Measurements from ENCODE around the gene CACNG8.

DNA sequence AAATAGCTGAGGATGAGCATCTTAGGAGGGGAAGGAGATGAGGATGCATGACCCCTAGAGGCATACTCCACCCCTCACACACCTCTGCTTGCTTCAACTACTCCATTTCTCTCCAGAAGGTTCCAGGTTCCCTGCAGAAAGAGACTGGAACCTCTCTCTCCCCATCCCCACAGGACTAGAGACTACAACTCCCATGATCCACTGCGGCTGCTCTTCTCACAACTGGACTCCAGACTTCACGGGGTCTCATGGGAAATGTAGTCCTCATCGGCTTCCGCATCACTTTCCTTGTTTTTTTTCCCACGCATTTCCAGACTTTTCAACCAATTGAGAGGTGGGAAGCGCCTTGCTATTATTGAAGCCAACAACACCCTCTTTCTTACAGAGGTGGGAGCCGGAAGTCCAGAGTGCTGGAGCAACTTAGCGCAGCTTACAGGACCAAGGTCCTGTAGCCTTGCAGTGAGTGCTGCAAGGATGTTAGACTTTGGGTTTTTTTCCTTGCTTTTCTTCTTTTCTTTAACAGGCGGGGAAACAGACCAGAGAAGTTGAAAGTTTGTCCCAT, 14.8 kb downstream of the CACNG8 start:
- TF ChIP-seq, protein P1, sequence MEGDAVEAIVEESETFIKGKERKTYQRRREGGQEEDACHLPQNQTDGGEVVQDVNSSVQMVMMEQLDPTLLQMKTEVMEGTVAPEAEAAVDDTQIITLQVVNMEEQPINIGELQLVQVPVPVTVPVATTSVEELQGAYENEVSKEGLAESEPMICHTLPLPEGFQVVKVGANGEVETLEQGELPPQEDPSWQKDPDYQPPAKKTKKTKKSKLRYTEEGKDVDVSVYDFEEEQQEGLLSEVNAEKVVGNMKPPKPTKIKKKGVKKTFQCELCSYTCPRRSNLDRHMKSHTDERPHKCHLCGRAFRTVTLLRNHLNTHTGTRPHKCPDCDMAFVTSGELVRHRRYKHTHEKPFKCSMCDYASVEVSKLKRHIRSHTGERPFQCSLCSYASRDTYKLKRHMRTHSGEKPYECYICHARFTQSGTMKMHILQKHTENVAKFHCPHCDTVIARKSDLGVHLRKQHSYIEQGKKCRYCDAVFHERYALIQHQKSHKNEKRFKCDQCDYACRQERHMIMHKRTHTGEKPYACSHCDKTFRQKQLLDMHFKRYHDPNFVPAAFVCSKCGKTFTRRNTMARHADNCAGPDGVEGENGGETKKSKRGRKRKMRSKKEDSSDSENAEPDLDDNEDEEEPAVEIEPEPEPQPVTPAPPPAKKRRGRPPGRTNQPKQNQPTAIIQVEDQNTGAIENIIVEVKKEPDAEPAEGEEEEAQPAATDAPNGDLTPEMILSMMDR (IDR thresholded peaks at IDR 0.05; ENCODE audit: low read length): no peak
- no peak for TF ChIP-seq EZH2 (IDR thresholded peaks at IDR 0.05; ENCODE audit: borderline replicate concordance, low read length)

All from OCI-LY1 (cell line).